Coronary artery (tissue), 2 donors: ENCODE measurements around the gene CRKL.

Experiments used
- DNase-seq: peaks from one replicate; pipeline ENCODE4 v3.0.0-alpha.2; 2017; ENCODE audit warnings: low spot score
- H3K27ac ChIP-seq, 2 donors: fragments of 200-600 bp; sonication (generic); one replicate each; pipeline ENCODE4 v1.5.1; 2016 to 2019
- H3K4me3 ChIP-seq: fragments of 200-600 bp; sonication (generic); 2 replicates; pipeline ENCODE4 v1.5.1; 2016; ENCODE audit warnings: mild to moderate bottlenecking, moderate library complexity
- TF ChIP-seq, protein P1 (sequence below): fragments of 200-600 bp; sonication (generic); IDR thresholded peaks from one replicate; pipeline ENCODE4 v1.5.1; 2019; ENCODE audit warnings: antibody characterized with exemption

The CRKL gene

DNA sequence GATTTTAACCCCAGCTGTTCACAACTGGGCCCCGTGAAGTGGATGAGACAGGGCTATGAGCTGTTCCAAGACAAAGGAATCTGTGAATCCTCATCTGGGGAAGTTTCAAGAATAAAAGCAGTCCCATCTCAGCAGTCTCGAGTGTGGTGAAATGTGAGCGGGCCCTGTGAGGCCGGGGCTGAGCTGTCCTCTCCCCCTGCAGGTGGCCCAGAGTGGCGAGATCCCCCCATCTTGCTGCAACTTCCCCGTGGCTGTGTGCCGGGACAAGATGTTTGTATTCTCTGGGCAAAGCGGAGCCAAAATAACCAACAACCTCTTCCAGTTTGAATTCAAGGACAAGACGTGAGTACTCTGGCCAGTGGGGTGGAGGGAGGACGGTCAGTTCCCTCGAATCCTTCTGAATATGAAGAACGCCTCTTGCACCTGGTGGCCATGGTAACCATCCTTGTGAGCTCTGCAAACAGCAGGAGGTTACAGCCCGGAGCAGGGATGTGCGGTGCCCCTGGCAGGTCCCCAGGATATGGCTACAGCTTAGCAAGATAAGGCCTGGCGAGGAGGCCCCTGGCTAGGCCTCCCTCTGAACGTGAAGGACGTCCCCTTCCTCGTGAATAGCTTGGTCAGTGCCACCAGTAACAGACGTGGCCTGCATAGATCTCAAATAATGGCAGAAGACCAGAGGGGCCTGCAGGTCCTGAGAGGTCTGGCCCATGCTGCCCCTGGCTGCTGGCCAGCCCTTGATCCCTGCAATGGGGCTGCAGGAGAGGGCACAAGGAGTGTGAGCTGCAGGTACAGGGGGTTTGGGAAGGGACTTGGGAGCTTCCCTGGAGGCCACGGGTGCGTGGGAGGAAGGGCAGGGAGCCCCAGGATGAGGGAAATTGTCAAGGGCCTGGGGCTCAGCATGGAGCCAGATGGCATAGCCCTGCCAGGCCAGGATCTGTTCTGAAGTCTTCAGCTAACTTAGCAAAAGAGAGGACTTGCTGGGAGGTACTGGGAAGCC lies 73.3 kb downstream of the CRKL start:
- DNase-seq, result no peak
- H3K4me3 ChIP-seq, result no peak overlapping the region
- no peak overlapping the region for H3K27ac ChIP-seq
- TF ChIP-seq, protein P1, sequence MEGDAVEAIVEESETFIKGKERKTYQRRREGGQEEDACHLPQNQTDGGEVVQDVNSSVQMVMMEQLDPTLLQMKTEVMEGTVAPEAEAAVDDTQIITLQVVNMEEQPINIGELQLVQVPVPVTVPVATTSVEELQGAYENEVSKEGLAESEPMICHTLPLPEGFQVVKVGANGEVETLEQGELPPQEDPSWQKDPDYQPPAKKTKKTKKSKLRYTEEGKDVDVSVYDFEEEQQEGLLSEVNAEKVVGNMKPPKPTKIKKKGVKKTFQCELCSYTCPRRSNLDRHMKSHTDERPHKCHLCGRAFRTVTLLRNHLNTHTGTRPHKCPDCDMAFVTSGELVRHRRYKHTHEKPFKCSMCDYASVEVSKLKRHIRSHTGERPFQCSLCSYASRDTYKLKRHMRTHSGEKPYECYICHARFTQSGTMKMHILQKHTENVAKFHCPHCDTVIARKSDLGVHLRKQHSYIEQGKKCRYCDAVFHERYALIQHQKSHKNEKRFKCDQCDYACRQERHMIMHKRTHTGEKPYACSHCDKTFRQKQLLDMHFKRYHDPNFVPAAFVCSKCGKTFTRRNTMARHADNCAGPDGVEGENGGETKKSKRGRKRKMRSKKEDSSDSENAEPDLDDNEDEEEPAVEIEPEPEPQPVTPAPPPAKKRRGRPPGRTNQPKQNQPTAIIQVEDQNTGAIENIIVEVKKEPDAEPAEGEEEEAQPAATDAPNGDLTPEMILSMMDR, result no peak

DNA sequence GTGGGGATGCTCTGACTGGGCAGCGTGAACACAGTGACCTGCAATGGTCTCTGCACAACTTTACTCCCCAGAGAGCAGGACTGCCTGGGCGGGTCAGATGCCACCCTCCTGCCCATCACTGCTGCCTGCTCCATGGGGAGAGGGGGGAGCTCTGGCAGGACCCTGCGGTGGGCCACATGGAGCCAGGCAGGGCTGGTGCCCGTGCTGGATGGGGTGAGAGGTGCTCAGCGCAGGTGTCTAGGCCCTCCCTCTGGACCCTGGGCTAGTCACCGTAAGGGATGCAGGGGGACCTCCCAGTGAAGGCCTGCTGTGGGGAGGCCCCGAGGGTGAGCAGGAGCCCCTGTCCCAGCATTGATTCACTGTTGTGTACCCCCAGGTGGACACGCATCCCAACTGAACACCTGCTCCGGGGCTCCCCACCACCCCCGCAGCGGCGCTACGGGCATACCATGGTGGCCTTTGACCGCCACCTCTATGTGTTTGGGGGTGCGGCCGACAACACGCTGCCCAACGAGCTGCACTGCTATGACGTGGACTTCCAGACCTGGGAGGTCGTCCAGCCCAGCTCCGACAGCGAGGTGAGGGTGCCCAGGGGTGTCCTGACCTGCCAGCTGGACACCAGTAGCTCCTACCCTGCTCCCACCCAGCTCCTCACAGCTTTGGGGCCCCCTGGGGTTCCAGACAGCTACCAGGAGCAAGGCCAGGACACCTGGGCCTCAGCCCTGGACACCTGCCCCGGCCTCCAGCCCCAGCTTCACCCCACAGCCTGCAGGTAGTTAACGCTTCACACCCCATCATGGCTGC lies 74.2 kb downstream of the CRKL start:
- TF ChIP-seq, protein P1, result no peak
- no peak for DNase-seq
- no peak overlapping the region for H3K27ac ChIP-seq
- H3K4me3 ChIP-seq, result no peak overlapping the region

DNA sequence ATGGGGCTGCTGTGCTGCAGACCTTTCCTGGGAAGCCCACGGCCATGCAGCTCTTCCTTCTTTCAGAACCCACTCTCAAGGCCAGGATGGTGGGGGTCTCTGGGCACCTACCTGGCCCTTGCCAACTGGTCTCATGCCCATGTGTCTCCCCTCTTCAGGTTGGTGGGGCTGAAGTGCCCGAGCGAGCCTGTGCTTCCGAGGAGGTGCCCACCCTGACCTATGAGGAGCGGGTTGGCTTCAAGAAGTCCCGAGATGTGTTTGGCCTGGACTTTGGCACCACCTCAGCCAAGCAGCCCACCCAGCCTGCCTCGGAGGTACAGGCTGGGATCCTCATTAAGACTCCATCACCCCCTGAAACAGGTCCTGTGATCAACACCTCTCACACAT lies 74.8 kb downstream of the CRKL start:
- TF ChIP-seq, protein P1, result no peak
- Histone ChIP-seq H3K27ac (no peak overlapping the region), H3K4me3 (no peak overlapping the region)
- no peak for DNase-seq

DNA sequence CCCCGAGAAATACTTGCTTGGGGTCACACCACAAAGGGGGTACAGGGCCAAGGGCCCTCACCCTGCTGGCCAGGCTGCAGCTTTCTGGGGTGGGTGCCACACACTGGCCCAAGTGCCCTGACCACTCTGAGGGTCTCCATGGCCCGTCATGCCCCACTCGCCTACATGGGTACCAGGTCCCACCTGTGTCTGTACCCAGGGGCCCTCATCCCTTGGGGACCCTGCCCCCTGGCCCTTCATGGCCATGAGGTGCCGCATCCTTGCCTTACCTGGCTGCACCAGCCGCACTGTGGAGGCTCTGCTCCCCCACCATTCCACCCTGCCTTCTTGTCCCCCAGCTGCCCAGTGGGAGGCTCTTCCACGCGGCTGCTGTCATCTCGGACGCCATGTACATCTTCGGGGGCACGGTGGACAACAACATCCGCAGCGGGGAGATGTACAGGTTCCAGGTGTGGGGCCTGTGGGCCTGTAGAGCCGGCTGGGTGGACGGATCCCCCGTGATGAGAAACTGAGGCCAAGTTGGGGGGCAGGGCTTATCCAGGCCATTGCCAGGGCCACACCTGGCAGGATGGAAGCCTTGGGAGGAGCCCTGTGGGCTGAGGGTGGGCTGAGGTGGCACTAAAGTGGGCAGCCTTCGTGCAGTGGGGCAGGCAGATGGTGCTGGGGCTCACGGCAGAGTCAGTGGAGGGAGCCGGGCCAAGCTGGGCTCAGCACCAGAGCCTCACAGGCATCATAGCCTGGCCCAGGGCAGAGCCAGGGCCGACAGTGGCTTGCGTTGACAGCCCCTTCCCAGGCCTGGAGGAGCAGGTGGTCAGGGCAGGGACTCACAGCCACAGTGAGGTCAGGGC lies 75.5 kb downstream of the CRKL start:
- H3K4me3 ChIP-seq, result no peak overlapping the region

DNA sequence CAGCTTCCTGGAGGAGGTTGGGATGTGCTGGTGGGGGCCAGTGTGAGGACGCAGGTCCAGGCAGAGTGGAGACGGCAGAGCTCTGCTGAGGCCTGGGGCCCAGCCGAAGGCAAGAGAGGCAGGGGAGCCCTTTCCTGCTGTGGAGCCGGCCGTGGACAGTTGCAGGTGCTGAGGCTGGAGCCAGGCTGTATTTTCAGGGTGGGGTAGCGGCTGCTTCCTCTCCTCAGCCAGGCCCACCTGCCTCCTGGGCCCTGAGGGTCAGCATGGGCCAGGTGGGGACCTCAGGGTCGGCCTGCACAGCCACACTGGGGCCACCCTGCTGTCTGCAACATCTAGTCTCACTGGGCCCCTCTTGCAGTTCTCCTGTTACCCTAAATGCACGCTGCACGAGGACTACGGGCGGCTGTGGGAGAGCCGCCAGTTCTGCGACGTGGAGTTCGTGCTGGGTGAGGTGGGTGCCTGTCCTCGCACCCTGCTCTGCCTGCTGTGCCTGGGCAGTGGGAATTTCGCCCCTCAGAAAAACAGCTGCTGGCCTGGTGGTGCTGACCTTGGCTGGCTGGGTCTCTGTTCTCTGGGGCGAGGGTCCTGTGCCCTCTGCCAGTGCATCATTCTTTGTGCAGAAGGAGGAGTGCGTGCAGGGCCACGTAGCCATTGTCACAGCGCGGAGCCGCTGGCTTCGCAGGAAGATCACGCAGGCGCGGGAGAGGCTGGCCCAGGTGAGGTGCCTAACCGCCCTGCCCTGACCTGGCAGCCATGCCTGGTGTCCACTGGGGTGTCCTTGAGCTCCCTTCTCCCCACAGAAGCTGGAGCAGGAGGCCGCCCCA lies 76.3 kb downstream of the CRKL start:
- Histone ChIP-seq H3K4me3 (no peak overlapping the region), H3K27ac (no peak overlapping the region)
- TF ChIP-seq, protein P1, result no peak
- DNase-seq, result no peak

More for the DNA sequence above, 75.5 kb downstream of the CRKL start:
- DNase-seq, result no peak
- H3K27ac ChIP-seq, result no peak overlapping the region
- TF ChIP-seq, protein P1, result no peak
